Measurements from ENCODE around the gene ULBP2.

DNA sequence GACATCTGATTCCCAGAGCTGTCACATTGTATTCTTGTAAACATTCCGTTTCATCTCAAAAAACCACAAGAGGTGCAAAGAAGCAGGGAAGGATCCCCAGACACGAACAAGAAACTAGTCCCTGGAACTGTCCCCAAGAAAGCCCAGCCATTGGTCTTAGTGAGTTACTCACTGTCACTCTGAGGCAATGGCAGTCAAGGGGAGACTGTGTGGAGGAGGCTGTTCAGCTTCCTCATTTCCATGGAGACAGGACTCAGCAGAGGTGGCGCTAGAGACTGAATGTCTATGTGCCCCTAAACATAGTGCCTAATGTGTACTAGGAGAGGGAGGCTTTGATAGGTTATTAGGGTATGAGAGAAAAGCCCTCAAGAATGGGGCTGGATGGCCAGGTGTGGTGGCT lies 33.0 kb downstream of the ULBP2 start:
- TF ChIP-seq, protein P1, sequence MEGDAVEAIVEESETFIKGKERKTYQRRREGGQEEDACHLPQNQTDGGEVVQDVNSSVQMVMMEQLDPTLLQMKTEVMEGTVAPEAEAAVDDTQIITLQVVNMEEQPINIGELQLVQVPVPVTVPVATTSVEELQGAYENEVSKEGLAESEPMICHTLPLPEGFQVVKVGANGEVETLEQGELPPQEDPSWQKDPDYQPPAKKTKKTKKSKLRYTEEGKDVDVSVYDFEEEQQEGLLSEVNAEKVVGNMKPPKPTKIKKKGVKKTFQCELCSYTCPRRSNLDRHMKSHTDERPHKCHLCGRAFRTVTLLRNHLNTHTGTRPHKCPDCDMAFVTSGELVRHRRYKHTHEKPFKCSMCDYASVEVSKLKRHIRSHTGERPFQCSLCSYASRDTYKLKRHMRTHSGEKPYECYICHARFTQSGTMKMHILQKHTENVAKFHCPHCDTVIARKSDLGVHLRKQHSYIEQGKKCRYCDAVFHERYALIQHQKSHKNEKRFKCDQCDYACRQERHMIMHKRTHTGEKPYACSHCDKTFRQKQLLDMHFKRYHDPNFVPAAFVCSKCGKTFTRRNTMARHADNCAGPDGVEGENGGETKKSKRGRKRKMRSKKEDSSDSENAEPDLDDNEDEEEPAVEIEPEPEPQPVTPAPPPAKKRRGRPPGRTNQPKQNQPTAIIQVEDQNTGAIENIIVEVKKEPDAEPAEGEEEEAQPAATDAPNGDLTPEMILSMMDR (IDR thresholded peaks at IDR 0.05): no peak
- TF ChIP-seq POLR2A (IDR thresholded peaks at IDR 0.05) (no peak), POLR2AphosphoS5 (IDR thresholded peaks at IDR 0.05) (no peak)
